Endothelial cell of umbilical vein (primary cell): ENCODE data around the gene IL31RA. TPM values are rescaled to one million over a fixed set of nuclear protein-coding genes. Genes with fewer than 3 reads are reported as not detected.

Experiments used
- BruUV-seq: library from RNA; stranded (reverse); fragments of 400-500 nt; replicated peaks from 2 replicates; lab custom pipeline; 2021; lab: Mats Ljungman, UMichigan
- CTCF ChIA-PET: fragments of 300-600, 350-600 bp; sonication (Branson Sonifier 250); formaldehyde crosslinking; loops from one replicate; lab custom pipeline; 2021; ENCODE audit warnings: antibody characterized with exemption, inconsistent platforms; lab: Charles Lee
- POLR2A ChIA-PET: fragments of 300-600, 350-600 bp; sonication (Branson Sonifier 250); formaldehyde crosslinking; loops from one replicate; lab custom pipeline; 2021; ENCODE audit warnings: antibody characterized with exemption, inconsistent platforms; lab: Charles Lee
- DNase-seq: peaks from one replicate; pipeline ENCODE4 v3.0.0-alpha.2; 2011; ENCODE audit warnings: low read depth, low spot score
- FAIRE-seq: peaks from 2 replicates; lab custom pipeline; 2011; peaks lifted over from hg19 to GRCh38; lab: Jason Lieb, UNC
- H2AFZ ChIP-seq: 2 replicates; pipeline ENCODE4 v1.6.0; 2012; ENCODE audit warnings: low read depth, low read length, control low read depth, inconsistent platforms
- H3K27ac ChIP-seq: 2 replicates; pipeline ENCODE4 v1.5.1; 2011; ENCODE audit warnings: low read depth, mild to moderate bottlenecking, control low read depth, low read length, moderate library complexity; ENCODE audit not compliant: insufficient read depth
- H3K27me3 ChIP-seq, 2 experiments: 2 replicates each; pipeline versions ENCODE4 v1.6.0 to v1.6.1; 2011; ENCODE audit warnings: low read length in 2 of 2, mixed read lengths in 1 of 2; ENCODE audit not compliant: control insufficient read depth in 2 of 2, insufficient read depth in 2 of 2
- H3K36me3 ChIP-seq, 2 experiments: 2 replicates in 1 of 2; 3 replicates in 1 of 2; pipeline ENCODE4 v1.5.1; 2011; ENCODE audit warnings: low read length in 2 of 2, mild to moderate bottlenecking in 1 of 2, moderate library complexity in 1 of 2; ENCODE audit not compliant: control insufficient read depth in 2 of 2, insufficient read depth in 2 of 2; ENCODE audit errors: extremely low read depth in 1 of 2
- H3K4me1 ChIP-seq: 3 replicates; pipeline ENCODE4 v1.5.1; 2011; ENCODE audit warnings: mild to moderate bottlenecking, low read length; ENCODE audit not compliant: control insufficient read depth, insufficient read depth; ENCODE audit errors: extremely low read depth
- H3K4me2 ChIP-seq: 2 replicates; pipeline ENCODE4 v1.6.1; 2011; ENCODE audit warnings: low read length, control low read depth, mixed read lengths; ENCODE audit not compliant: insufficient read depth
- H3K4me3 ChIP-seq, 3 experiments: fragments of 200-600 bp in 1 of 3; sonication (generic), shearing (Covaris generic) in 1 of 3; replicated peaks in 1 of 3; 2 replicates each; pipeline ENCODE4 v1.5.1; 2011 to 2016; ENCODE audit warnings: control low read depth in 3 of 3, low read length in 3 of 3, mild to moderate bottlenecking in 2 of 3, inconsistent platforms in 1 of 3, low read depth in 1 of 3, moderate library complexity in 1 of 3; ENCODE audit not compliant: insufficient read depth in 1 of 3
- H3K79me2 ChIP-seq: 2 replicates; pipeline ENCODE4 v1.6.0; 2012; ENCODE audit warnings: low read length, inconsistent platforms; ENCODE audit not compliant: control insufficient read depth, insufficient read depth
- H3K9ac ChIP-seq: replicated peaks from 2 replicates; pipeline ENCODE3; 2011; ENCODE audit warnings: low read length, control low read depth; ENCODE audit not compliant: insufficient read depth; ENCODE audit errors: extremely low read depth
- H3K9me1 ChIP-seq: replicated peaks from 3 replicates; pipeline ENCODE4 v1.6.0; 2011; ENCODE audit warnings: mild to moderate bottlenecking, low read length; ENCODE audit not compliant: control insufficient read depth, insufficient read depth; ENCODE audit errors: extremely low read depth
- H3K9me3 ChIP-seq: replicated peaks from 2 replicates; pipeline ENCODE4 v1.5.1; 2012; ENCODE audit warnings: low read length, inconsistent platforms; ENCODE audit not compliant: control insufficient read depth, insufficient read depth
- H4K20me1 ChIP-seq: replicated peaks from 2 replicates; pipeline ENCODE3; 2011; ENCODE audit warnings: mild to moderate bottlenecking, low read length; ENCODE audit not compliant: control insufficient read depth, insufficient read depth; ENCODE audit errors: extremely low read depth
- EZH2 ChIP-seq: IDR thresholded peaks from 2 replicates; pipeline ENCODE4 v1.6.1; 2012; ENCODE audit warnings: borderline replicate concordance, low read depth, mild to moderate bottlenecking, moderate library complexity, low read length, inconsistent platforms; ENCODE audit not compliant: severe bottlenecking
- GATA2 ChIP-seq: IDR thresholded peaks from 2 replicates; pipeline ENCODE4 v1.7.0; 2011; ENCODE audit warnings: low read depth, mild to moderate bottlenecking, moderate library complexity, mixed read lengths, low read length; ENCODE audit not compliant: insufficient read length, insufficient read depth
- MYC ChIP-seq: IDR thresholded peaks from one replicate; pipeline ENCODE4 v1.6.1; 2011; ENCODE audit warnings: mild to moderate bottlenecking, low read depth, low read length
- POLR2A ChIP-seq: IDR thresholded peaks from 2 replicates; pipeline ENCODE4 v1.6.1; 2012; ENCODE audit warnings: low read depth, mild to moderate bottlenecking, control low read depth, low read length
- POLR2AphosphoS5 ChIP-seq: IDR thresholded peaks from 2 replicates; pipeline ENCODE4 v1.6.1; 2012; ENCODE audit warnings: low read depth, mild to moderate bottlenecking, control low read depth, low read length, moderate library complexity; ENCODE audit not compliant: insufficient read depth
- dilution Hi-C: fragments of 300-500 bp; cut with MboI; formaldehyde crosslinking; loops from one replicate; pipeline ENCODE4 v1.15.0; 2019; ENCODE audit warnings: low sequenced_read_pairs; ENCODE audit not compliant: extremely low pct_ligation_motif_present
- intact Hi-C: fragments of 100-400 bp; cut with micrococcal nuclease; formaldehyde crosslinking; loops from one replicate; pipeline ENCODE4 v1.10.0; 2022
- polyA plus RNA-seq, 4 experiments: library from polyadenylated mRNA; depleted of rRNA in 3 of 4; stranded (reverse) in 3 of 4; unstranded in 1 of 4; fragments of >200 nt; gene quantifications; 2 replicates each; pipeline versions ENCODE4 v1.2.1 to v1.2.3, GENCODE V29; 2011 to 2012; ENCODE audit warnings: missing spikeins in 1 of 4
- total RNA-seq: library from RNA; stranded (reverse); gene quantifications from 2 replicates; pipeline ENCODE4 v1.2.3, GENCODE V29; 2021
- TF ChIP-seq, protein P1 (sequence below), 2 donors: IDR thresholded peaks; 1 replicate in 1 of 2; 2 replicates in 1 of 2; pipeline ENCODE4 v1.5.1; 2011; ENCODE audit warnings: low read length in 2 of 2, mild to moderate bottlenecking in 2 of 2, moderate library complexity in 2 of 2, control low read depth in 1 of 2, inconsistent platforms in 1 of 2, low read depth in 1 of 2; ENCODE audit not compliant: insufficient read depth in 1 of 2; ENCODE audit errors: extremely low read depth in 1 of 2
- TF ChIP-seq, protein P2 (sequence below): IDR thresholded peaks from 2 replicates; pipeline ENCODE4 v1.6.1; 2011; ENCODE audit not compliant: insufficient read depth, insufficient read length

IL31RA gene
- total and polyA plus RNA-seq, 2 donors (not counting 3 experiments of a cell fraction or from before 2014, with no cell fraction given) = 0.14 to 0.75 TPM

DNA sequence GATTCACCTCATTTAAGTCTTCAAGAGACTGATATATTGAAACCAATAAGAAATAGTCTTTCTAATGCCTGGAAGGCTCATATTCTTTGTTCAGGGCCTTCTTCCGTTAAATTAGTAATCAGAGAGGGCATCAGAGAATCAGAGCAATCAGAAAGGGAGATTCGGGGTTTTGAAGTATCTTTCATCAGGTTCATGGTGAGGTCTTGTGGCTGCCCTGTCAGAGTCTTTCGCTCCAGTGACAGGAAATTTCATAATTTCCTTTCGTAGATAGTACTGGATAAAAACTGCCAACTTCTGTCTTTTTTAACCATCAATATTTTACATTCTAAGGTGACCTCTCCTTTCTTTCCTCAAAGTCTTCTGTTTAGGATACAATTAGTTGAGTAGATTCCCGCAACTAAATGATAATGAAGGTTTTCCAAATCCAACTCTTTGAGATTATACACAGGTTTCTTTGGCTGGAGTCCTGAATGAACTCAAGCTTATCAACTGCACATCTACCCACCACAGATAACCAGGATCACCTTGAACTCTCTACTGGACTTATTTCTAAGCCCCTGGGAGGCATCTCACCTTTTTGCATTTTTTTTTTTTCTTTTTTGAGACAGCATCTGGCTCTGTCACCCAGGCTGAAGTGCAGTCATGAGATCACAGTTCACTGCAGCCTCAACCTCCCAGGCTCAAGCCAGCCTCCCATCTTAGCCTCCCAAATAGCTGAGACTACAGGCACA, 5.5 kb downstream of the IL31RA start:
- BruUV-seq = no TSS peak
- TF ChIP-seq GATA2 (peak; percentile 47), MYC (no peak)
- dilution Hi-C loops (no loop called here), intact Hi-C loops (no loop called here)
- H3K9me3 ChIP-seq = no peaks in the 10 kb centered on the region
- no peak overlapping the region for H3K4me3 ChIP-seq
- no peaks in the 10 kb centered on the region for H4K20me1 ChIP-seq
- ChIA-PET POLR2A (no interaction called here), CTCF (no interaction called here)
- H3K4me2 ChIP-seq = peak overlapping the region; percentile 62
- H3K9ac ChIP-seq = no peak overlapping the region
- H2AFZ ChIP-seq = no peak overlapping the region
- no peaks in the 10 kb centered on the region for H3K79me2 ChIP-seq
- no peaks in the 10 kb centered on the region for H3K9me1 ChIP-seq
- peaks cover 33% of the 10 kb centered on the region for H3K4me1 ChIP-seq
- FAIRE-seq (peak; percentile 28), DNase-seq (peak; percentile 18)
- H3K27ac ChIP-seq = no peak overlapping the region
- no peaks in the 10 kb centered on the region for H3K36me3 ChIP-seq
- no peaks in the 10 kb centered on the region for H3K27me3 ChIP-seq

DNA sequence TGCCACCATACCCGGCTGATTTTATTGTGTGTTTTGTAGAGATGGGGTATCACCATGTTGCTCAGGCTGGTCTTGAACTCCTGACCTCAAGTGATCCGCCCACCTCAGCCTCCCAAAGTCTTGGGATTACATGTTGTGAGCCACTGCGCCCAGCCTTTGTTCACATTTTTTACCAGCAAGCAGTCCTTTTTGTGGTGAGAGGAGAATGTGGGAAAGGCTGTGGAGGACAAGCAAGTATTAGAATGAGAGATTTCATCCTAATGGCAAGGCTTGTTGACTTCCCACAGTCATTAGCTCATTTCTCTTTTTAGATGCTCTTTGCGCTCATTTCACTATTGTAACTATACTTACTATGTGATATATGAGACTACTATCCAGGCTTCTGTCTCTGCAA, 6.1 kb downstream of the IL31RA start:
- ChIA-PET CTCF (interaction anchor here (1.2 kb wide), 1 partner anchor 12 kb away, joined by 4 read pairs; no protein-coding TSS in a partner anchor), POLR2A (no interaction called here)
- Histone ChIP-seq H2AFZ (no peak overlapping the region), H3K36me3 (no peaks in the 10 kb centered on the region), H3K79me2 (no peaks in the 10 kb centered on the region), H3K27me3 (no peaks in the 10 kb centered on the region), H3K9me3 (no peaks in the 10 kb centered on the region), H4K20me1 (no peaks in the 10 kb centered on the region), H3K4me3 (no peak overlapping the region), H3K4me2 (no peak overlapping the region), H3K4me1 (peaks cover 31% of the 10 kb centered on the region), H3K9ac (no peak overlapping the region), H3K27ac (no peak overlapping the region), H3K9me1 (no peaks in the 10 kb centered on the region)
- FAIRE-seq = no peak
- DNase-seq = no peak
- intact Hi-C loops (no loop called here), dilution Hi-C loops (no loop called here)
- BruUV-seq = no TSS peak
- no peak for TF ChIP-seq GATA2
- TF ChIP-seq POLR2AphosphoS5 = no peak
- TF ChIP-seq, protein P1, sequence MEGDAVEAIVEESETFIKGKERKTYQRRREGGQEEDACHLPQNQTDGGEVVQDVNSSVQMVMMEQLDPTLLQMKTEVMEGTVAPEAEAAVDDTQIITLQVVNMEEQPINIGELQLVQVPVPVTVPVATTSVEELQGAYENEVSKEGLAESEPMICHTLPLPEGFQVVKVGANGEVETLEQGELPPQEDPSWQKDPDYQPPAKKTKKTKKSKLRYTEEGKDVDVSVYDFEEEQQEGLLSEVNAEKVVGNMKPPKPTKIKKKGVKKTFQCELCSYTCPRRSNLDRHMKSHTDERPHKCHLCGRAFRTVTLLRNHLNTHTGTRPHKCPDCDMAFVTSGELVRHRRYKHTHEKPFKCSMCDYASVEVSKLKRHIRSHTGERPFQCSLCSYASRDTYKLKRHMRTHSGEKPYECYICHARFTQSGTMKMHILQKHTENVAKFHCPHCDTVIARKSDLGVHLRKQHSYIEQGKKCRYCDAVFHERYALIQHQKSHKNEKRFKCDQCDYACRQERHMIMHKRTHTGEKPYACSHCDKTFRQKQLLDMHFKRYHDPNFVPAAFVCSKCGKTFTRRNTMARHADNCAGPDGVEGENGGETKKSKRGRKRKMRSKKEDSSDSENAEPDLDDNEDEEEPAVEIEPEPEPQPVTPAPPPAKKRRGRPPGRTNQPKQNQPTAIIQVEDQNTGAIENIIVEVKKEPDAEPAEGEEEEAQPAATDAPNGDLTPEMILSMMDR (IDR thresholded peaks at IDR 0.05; ENCODE audit: extremely low read depth in 1 of 2, insufficient read depth in 1 of 2, low read depth in 1 of 2, low read length in 2 of 2) = no peak
- TF ChIP-seq POLR2A = no peak
- TF ChIP-seq EZH2 = no peak
- no peak for TF ChIP-seq MYC
- TF ChIP-seq, protein P2, sequence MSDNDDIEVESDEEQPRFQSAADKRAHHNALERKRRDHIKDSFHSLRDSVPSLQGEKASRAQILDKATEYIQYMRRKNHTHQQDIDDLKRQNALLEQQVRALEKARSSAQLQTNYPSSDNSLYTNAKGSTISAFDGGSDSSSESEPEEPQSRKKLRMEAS = no peak
